HCEC 1CT (cell line): ENCODE results near the gene DLL4.
A peak's percentile ranks its signal among the peaks of the same experiment; 100 is the strongest.

Source experiments
- DNase-seq: peaks from one replicate; pipeline ENCODE4 v3.0.0-alpha.2; 2017

The DLL4 gene

GRCh38 chr15:40928821-40929659 lies at the start of gene DLL4:
TSS of gene DLL4 (plus strand) at chr15:40929340. CDS start at chr15:40929669, 329 bp downstream.
- DNase-seq, result peak; percentile 69

GRCh38 chr15:40879609-40880008 lies 49.5 kb upstream of the DLL4 start:
- DNase-seq, result no peak

- no peak for DNase-seq
Observed at GRCh38 chr15:40881351-40881750, 47.8 kb upstream of the DLL4 start.

- no peak for DNase-seq
Observed at GRCh38 chr15:40886586-40886985, 42.6 kb upstream of the DLL4 start.

GRCh38 chr15:40889112-40889511 lies 40.0 kb upstream of the DLL4 start:
- no peak for DNase-seq

- DNase-seq, result no peak
Observed at GRCh38 chr15:40891138-40891537, 38.0 kb upstream of the DLL4 start.

GRCh38 chr15:40891810-40892446 lies 37.2 kb upstream of the DLL4 start:
- DNase-seq, result peak; percentile 31

GRCh38 chr15:40892447-40893012 lies 36.6 kb upstream of the DLL4 start:
- DNase-seq, result no peak

- no peak for DNase-seq
Observed at GRCh38 chr15:40893019-40893670, 36.0 kb upstream of the DLL4 start.

GRCh38 chr15:40893733-40894680 lies 35.1 kb upstream of the DLL4 start, which contains the start of gene VPS18:
TSS of gene VPS18 (plus strand) at chr15:40894450. CDS start at chr15:40894769, 319 bp downstream.
- DNase-seq, result peak; percentile 97

GRCh38 chr15:40894681-40895448 lies 34.3 kb upstream of the DLL4 start:
- peak; percentile 83 for DNase-seq

GRCh38 chr15:40899536-40900207 lies 29.5 kb upstream of the DLL4 start:
- no peak for DNase-seq

- no peak for DNase-seq
Observed at GRCh38 chr15:40900256-40901052, 28.7 kb upstream of the DLL4 start.

GRCh38 chr15:40901053-40901443 lies 28.1 kb upstream of the DLL4 start:
- no peak for DNase-seq

GRCh38 chr15:40902605-40903561 lies 26.3 kb upstream of the DLL4 start:
- DNase-seq, result no peak

- no peak for DNase-seq
Observed at GRCh38 chr15:40904552-40905201, 24.5 kb upstream of the DLL4 start.

- peak; percentile 96 for DNase-seq
Observed at GRCh38 chr15:40906091-40906990, 22.8 kb upstream of the DLL4 start.
